PFSK-1 (cell line): ENCODE results near the gene FAM24A. TPM values are rescaled to one million over a fixed set of nuclear protein-coding genes. Genes with fewer than 3 reads are reported as not detected.

Source experiments
- FOXP2 ChIP-seq: optimal IDR thresholded peaks from 2 replicates; pipeline ENCODE3; 2011; ENCODE audit warnings: borderline replicate concordance, control low read depth, inconsistent platforms; ENCODE audit not compliant: insufficient read depth; ENCODE audit errors: extremely low read length, extremely low read depth
- POLR2AphosphoS5 ChIP-seq: IDR thresholded peaks from 2 replicates; pipeline ENCODE4 v1.6.1; 2012; ENCODE audit warnings: low read depth, mild to moderate bottlenecking, control low read depth, low read length, moderate library complexity
- SIN3A ChIP-seq: IDR thresholded peaks from 2 replicates; pipeline ENCODE4 v1.6.1; 2012; ENCODE audit warnings: mild to moderate bottlenecking, low read length, moderate library complexity, borderline replicate concordance; ENCODE audit not compliant: insufficient read depth
- TAF1 ChIP-seq: IDR thresholded peaks from 2 replicates; pipeline ENCODE4 v1.6.1; 2012; ENCODE audit warnings: low read length, control low read depth, borderline replicate concordance; ENCODE audit not compliant: insufficient read depth
- polyA plus RNA-seq: library from polyadenylated mRNA; unstranded; fragments of >200 nt; gene quantifications from one replicate; pipeline ENCODE4 v1.2.1, GENCODE V29; 2012; ENCODE audit warnings: low read depth, missing spikeins; ENCODE audit not compliant: insufficient read length
- TF ChIP-seq, protein P1 (sequence below), 2 experiments: IDR thresholded peaks; 2 replicates each; pipeline versions ENCODE4 v1.6.1 to v1.8.0; 2011 to 2012; ENCODE audit warnings: low read depth in 2 of 2, low read length in 2 of 2, control low read depth in 1 of 2, inconsistent platforms in 1 of 2, mild to moderate bottlenecking in 1 of 2, moderate library complexity in 1 of 2; ENCODE audit not compliant: insufficient read depth in 1 of 2

Gene FAM24A, protein sequence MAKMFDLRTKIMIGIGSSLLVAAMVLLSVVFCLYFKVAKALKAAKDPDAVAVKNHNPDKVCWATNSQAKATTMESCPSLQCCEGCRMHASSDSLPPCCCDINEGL
- polyA plus RNA-seq = not detected

DNA sequence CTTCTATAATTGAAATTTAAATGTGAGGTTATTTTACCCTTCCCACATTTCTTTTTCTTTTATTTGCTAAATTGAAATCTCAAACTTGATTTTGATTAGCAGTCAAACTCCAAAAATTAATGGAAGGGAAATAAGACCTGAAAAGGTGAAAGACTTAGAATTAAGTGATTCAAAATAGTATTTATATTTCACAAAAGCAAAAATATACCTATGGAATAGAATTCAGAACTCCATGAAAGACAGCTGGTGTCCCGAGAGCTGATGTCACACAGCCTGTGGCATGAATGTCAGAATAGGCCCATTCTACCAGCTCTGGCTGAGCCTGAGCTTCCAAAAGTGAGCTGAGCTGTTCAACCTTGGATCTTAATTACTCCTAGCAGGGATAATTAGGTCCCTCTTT is at the start of gene FAM24A:
Gene FAM24A, plus strand, starts transcription at position 301 of the 400 bp plus-strand sequence. CDS start 1,025 bp downstream, outside the sequence.
- TF ChIP-seq, protein P1, sequence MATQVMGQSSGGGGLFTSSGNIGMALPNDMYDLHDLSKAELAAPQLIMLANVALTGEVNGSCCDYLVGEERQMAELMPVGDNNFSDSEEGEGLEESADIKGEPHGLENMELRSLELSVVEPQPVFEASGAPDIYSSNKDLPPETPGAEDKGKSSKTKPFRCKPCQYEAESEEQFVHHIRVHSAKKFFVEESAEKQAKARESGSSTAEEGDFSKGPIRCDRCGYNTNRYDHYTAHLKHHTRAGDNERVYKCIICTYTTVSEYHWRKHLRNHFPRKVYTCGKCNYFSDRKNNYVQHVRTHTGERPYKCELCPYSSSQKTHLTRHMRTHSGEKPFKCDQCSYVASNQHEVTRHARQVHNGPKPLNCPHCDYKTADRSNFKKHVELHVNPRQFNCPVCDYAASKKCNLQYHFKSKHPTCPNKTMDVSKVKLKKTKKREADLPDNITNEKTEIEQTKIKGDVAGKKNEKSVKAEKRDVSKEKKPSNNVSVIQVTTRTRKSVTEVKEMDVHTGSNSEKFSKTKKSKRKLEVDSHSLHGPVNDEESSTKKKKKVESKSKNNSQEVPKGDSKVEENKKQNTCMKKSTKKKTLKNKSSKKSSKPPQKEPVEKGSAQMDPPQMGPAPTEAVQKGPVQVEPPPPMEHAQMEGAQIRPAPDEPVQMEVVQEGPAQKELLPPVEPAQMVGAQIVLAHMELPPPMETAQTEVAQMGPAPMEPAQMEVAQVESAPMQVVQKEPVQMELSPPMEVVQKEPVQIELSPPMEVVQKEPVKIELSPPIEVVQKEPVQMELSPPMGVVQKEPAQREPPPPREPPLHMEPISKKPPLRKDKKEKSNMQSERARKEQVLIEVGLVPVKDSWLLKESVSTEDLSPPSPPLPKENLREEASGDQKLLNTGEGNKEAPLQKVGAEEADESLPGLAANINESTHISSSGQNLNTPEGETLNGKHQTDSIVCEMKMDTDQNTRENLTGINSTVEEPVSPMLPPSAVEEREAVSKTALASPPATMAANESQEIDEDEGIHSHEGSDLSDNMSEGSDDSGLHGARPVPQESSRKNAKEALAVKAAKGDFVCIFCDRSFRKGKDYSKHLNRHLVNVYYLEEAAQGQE (IDR thresholded peaks at IDR 0.05; ENCODE audit: insufficient read depth in 1 of 2, low read depth in 2 of 2, low read length in 2 of 2) = no peak
- no peak for TF ChIP-seq TAF1
- no peak for TF ChIP-seq POLR2AphosphoS5
- TF ChIP-seq FOXP2 = no peak
- no peak for TF ChIP-seq SIN3A

DNA sequence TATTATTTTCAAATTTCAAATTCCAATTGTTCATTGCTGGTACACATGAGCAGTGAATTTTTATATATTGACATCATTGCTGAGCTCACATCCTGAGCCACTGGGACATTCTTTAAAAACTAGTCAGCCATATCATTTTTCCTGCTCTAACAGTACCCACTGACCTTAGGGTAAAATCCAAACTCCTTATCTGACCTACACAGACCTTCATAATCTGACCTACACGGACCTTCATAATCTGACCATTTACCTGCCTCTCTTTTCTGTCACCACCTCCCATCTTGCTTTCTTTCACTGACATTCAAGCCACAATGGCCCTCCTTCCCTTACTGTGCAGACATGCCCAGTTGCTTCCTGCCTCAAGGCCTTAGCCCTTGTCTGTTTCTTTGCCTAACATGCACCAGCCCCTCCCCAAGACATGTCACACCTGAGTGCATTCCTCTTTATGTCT is 48.7 kb upstream of the FAM24A start:
- TF ChIP-seq TAF1 = no peak
- TF ChIP-seq, protein P1 (IDR thresholded peaks at IDR 0.05; ENCODE audit: insufficient read depth in 1 of 2, low read depth in 2 of 2, low read length in 2 of 2) = no peak
- TF ChIP-seq SIN3A = no peak
- no peak for TF ChIP-seq POLR2AphosphoS5

DNA sequence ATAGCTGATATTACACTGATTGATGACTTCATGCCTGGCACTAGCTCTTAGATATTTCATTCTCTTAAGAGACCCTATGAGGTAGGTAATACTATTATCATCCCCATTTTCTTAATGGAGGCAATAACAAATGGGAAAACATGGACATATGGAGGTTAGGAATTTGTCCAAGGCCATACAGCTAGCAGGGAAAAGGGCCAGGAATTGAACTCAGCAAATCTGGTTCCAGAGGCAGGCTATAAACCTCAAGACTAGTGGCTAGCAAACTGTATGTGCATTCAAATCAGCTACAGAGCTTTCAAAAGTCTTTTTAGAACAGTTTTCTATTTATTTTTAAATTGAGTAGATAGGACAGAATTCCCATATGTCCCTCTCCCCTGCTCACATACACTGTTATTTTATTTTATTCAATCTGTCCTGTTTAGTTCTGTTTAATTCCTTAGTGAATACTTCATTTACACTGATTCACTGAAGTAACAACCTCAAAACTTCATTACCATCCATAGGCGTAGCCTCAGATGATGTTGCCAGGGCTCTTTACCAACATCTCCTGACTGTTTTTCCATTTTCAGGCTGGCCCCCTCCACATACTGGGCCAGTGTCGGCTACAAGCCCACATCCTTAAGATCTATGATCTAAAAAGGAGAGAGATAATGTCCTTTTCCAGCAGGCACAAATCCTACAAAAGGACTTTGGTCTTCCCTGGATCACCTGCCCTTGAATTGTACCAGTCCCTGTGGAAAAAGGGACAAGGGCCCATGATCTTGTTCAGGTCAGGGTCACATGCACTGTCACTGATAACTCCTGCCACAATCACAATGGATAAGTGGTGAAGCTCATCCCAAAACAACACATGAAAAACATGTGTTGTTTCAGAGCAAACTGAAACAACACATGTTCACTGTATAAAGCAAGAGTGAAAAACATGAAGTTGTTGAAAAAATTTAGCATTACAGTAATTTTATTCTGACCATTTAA is 46.9 kb upstream of the FAM24A start:
- TF ChIP-seq POLR2AphosphoS5 = no peak
- TF ChIP-seq, protein P1 (IDR thresholded peaks at IDR 0.05; ENCODE audit: insufficient read depth in 1 of 2, low read depth in 2 of 2, low read length in 2 of 2) = no peak
- no peak for TF ChIP-seq SIN3A

DNA sequence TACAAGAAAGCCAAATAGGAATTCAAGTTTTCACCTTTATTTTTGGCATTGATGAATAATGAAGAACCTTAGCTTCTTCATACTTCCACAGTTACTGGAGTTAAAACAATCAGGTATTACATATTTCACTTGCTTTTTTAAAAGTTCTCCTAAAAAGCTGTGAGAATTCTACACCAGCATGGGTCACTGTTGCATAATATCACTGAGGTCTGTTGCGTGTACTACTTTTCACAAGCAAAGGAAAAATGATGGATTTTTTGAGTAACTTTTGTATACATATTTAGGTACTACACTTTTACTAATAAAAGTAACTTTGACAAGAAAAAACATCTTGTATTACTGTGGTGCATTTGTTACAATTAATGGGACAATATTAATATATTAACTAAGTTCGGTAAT is 46.2 kb upstream of the FAM24A start:
- TF ChIP-seq FOXP2 (no peak), TAF1 (no peak), POLR2AphosphoS5 (no peak), SIN3A (no peak)
- TF ChIP-seq, protein P1 (IDR thresholded peaks at IDR 0.05; ENCODE audit: insufficient read depth in 1 of 2, low read depth in 2 of 2, low read length in 2 of 2) = no peak
